SK-N-SH (cell line): Measurements from ENCODE around the gene ARHGAP44. TPM values are rescaled to one million over a fixed set of nuclear protein-coding genes. Genes with fewer than 3 reads are reported as not detected.
A peak's percentile ranks its signal among the peaks of the same experiment; 100 is the strongest.

Source experiments
- CTCF ChIA-PET: fragments of 300-600, 350-600 bp; formaldehyde crosslinking; extraction: SDS; loops from one replicate; lab custom pipeline; 2021; lab: Yijun Ruan, JAX
- POLR2A ChIA-PET: fragments of 350-600 bp; sonication (Branson Sonifier 250); formaldehyde crosslinking; extraction: SDS; loops from one replicate; lab custom pipeline; 2020; ENCODE audit warnings: antibody characterized with exemption, inconsistent platforms; lab: Yijun Ruan, JAX
- DNase-seq: peaks from one replicate; pipeline ENCODE4 v3.0.0; 2012
- H2AFZ ChIP-seq: fragments of 200-600 bp; sonication (generic); 2 replicates; pipeline ENCODE4 v1.8.1; 2016; ENCODE audit warnings: antibody characterized with exemption, mild to moderate bottlenecking, low read depth
- H3F3A ChIP-seq: fragments of 200-600 bp; sonication (generic); replicated peaks from 2 replicates; pipeline ENCODE3; 2016; ENCODE audit warnings: antibody characterized with exemption, mild to moderate bottlenecking; ENCODE audit not compliant: insufficient read depth
- H3K27ac ChIP-seq, 2 experiments: fragments of 200-500 bp in 1 of 2; fragments of 200-600 bp in 1 of 2; sonication (Bioruptor generic) in 1 of 2; sonication (generic), shearing (Covaris generic) in 1 of 2; 2 replicates each; pipeline versions ENCODE4 v1.5.1 to v1.6.1; 2014 to 2016; ENCODE audit warnings: low read depth in 2 of 2, inconsistent platforms in 1 of 2, low read length in 1 of 2, mild to moderate bottlenecking in 1 of 2, mixed read lengths in 1 of 2
- H3K27me3 ChIP-seq: fragments of 200-600 bp; sonication (generic), shearing (Covaris generic); 2 replicates; pipeline ENCODE4 v1.6.1; 2016; ENCODE audit warnings: mixed run types; ENCODE audit not compliant: insufficient read depth
- H3K36me3 ChIP-seq, 2 experiments: fragments of 200-500 bp in 1 of 2; fragments of 200-600 bp in 1 of 2; sonication (Bioruptor generic) in 1 of 2; sonication (generic) in 1 of 2; replicated peaks in 1 of 2; 2 replicates each; pipeline versions ENCODE3 to v1.5.1; 2014 to 2016; ENCODE audit warnings: low read length in 1 of 2, mild to moderate bottlenecking in 1 of 2; ENCODE audit not compliant: insufficient read depth in 2 of 2, control insufficient read depth in 1 of 2
- H3K4me1 ChIP-seq, 2 experiments: fragments of 200-500 bp in 1 of 2; fragments of 200-600 bp in 1 of 2; sonication (Bioruptor generic) in 1 of 2; sonication (generic), shearing (Covaris generic) in 1 of 2; 2 replicates each; pipeline versions ENCODE4 v1.5.1 to v1.6.1; 2014 to 2016; ENCODE audit warnings: low read depth in 1 of 2, low read length in 1 of 2, mixed run types in 1 of 2; ENCODE audit not compliant: insufficient read depth in 2 of 2, control insufficient read depth in 1 of 2
- H3K4me2 ChIP-seq: fragments of 200-600 bp; sonication (generic), shearing (Covaris generic); 2 replicates; pipeline ENCODE4 v1.6.1; 2017; ENCODE audit warnings: mixed run types
- H3K4me3 ChIP-seq, 2 experiments: fragments of 200-500 bp in 1 of 2; fragments of 200-600 bp in 1 of 2; sonication (Bioruptor generic) in 1 of 2; sonication (generic), shearing (Covaris generic) in 1 of 2; 2 replicates each; pipeline versions ENCODE4 v1.5.1 to v1.8.1; 2014 to 2016; ENCODE audit warnings: low read depth in 2 of 2, inconsistent platforms in 1 of 2, low read length in 1 of 2, mild to moderate bottlenecking in 1 of 2, mixed read lengths in 1 of 2, moderate library complexity in 1 of 2
- H3K79me2 ChIP-seq: fragments of 200-600 bp; sonication (generic); 2 replicates; pipeline ENCODE4 v1.8.1; 2017; ENCODE audit warnings: mild to moderate bottlenecking; ENCODE audit not compliant: insufficient read depth
- H3K9ac ChIP-seq: fragments of 200-600 bp; sonication (generic); 2 replicates; pipeline ENCODE4 v1.6.1; 2017; ENCODE audit warnings: mixed run types
- H3K9me2 ChIP-seq: fragments of 200-600 bp; sonication (generic); 2 replicates; pipeline ENCODE4 v1.6.1; 2017; ENCODE audit warnings: mixed run types
- H3K9me3 ChIP-seq: fragments of 200-600 bp; sonication (generic); 2 replicates; pipeline ENCODE4 v1.6.1; 2017; ENCODE audit warnings: mixed run types, mild to moderate bottlenecking, moderate library complexity
- H4K20me1 ChIP-seq: fragments of 200-600 bp; sonication (generic); 2 replicates; pipeline ENCODE4 v1.6.1; 2017; ENCODE audit warnings: mild to moderate bottlenecking, mixed run types; ENCODE audit not compliant: insufficient read depth
- CTCF ChIP-seq: fragments of 200-600 bp; sonication (generic); IDR thresholded peaks from 2 replicates; pipeline ENCODE4 v1.6.1; 2017; ENCODE audit warnings: antibody characterized with exemption, mild to moderate bottlenecking, moderate library complexity
- IRF3 ChIP-seq: fragments of 150-350 bp; IDR thresholded peaks from 2 replicates; pipeline ENCODE4 v1.6.1; 2016; ENCODE audit warnings: mild to moderate bottlenecking, low read depth, low read length
- JUND ChIP-seq: IDR thresholded peaks from 2 replicates; pipeline ENCODE4 v1.4.0; 2012
- MXI1 ChIP-seq: IDR thresholded peaks from 2 replicates; pipeline ENCODE4 v1.6.1; 2012; ENCODE audit warnings: mild to moderate bottlenecking, low read depth, low read length, improper control_type of control experiment
- REST ChIP-seq: IDR thresholded peaks from 2 replicates; pipeline ENCODE4 v1.6.1; 2012; ENCODE audit warnings: mild to moderate bottlenecking, low read depth, low read length, moderate library complexity
- RFX5 ChIP-seq: IDR thresholded peaks from 2 replicates; pipeline ENCODE4 v1.6.1; 2012; ENCODE audit warnings: mild to moderate bottlenecking, improper control_type of control experiment, low read length
- SIN3A ChIP-seq: IDR thresholded peaks from 2 replicates; pipeline ENCODE4 v1.6.1; 2012; ENCODE audit warnings: low read depth, mild to moderate bottlenecking, low read length, moderate library complexity, borderline replicate concordance
- TCF12 ChIP-seq: IDR thresholded peaks from 2 replicates; pipeline ENCODE4 v1.4.0; 2012
- TEAD4 ChIP-seq: IDR thresholded peaks from 2 replicates; pipeline ENCODE4 v1.4.0; 2012; ENCODE audit warnings: mild to moderate bottlenecking, borderline replicate concordance; ENCODE audit not compliant: insufficient read depth
- USF1 ChIP-seq: IDR thresholded peaks from 2 replicates; pipeline ENCODE4 v1.4.0; 2012; ENCODE audit warnings: low read depth, borderline replicate concordance
- WGBS: methylation state at CpG from one replicate; pipeline ENCODE4 v1.1.6; 2017; ENCODE audit warnings: low lambda C conversion rate; 5-methylcytosine and 5-hydroxymethylcytosine counted together
- polyA plus RNA-seq, 3 experiments: library from polyadenylated mRNA; depleted of rRNA; stranded (reverse); fragments of >200 nt; gene quantifications; 2 replicates each; pipeline ENCODE4 v1.2.3, GENCODE V29; 2012

ARHGAP44 gene
- polyA plus RNA-seq, 1 of the 3 experiments (the other 2 are of a cell fraction) = 0.28 TPM

- H3K79me2 ChIP-seq = peaks cover 15% of the 10 kb centered on the region
- peak overlapping the region; percentile 84 for H2AFZ ChIP-seq
- peak overlapping the region; percentile 61; the same call in 1 of the 2 replicates for H3K9ac ChIP-seq
- H3K27me3 ChIP-seq = no peaks in the 10 kb centered on the region
- WGBS = 18% methylated on average over 20 of the region's 21 CpGs
- peak overlapping the region; percentile 71 to 93 for H3K4me3 ChIP-seq
- no peak for DNase-seq
- no peaks in the 10 kb centered on the region for H4K20me1 ChIP-seq
- H3F3A ChIP-seq = peaks cover 4% of the 10 kb centered on the region
- H3K9me3 ChIP-seq = no peaks in the 10 kb centered on the region
- peak overlapping the region; percentile 61 to 78; a peak in 3 of 4 replicates for H3K27ac ChIP-seq
- CTCF ChIA-PET = interaction anchor here (0.7 to 9.1 kb wide), 6 partner anchors 14 to 98 kb away, joined by 3 to 94 read pairs (median 4); no protein-coding TSS in a partner anchor
- H3K9me2 ChIP-seq = no peaks in the 10 kb centered on the region
- POLR2A ChIA-PET = interaction anchor here (0.8 to 1.5 kb wide), 2 partner anchors 14 to 1020 kb away, joined by 5 to 6 read pairs; partner anchors contain the start of gene ZNF18
- TF ChIP-seq RFX5 (no peak), IRF3 (no peak), JUND (no peak), MXI1 (no peak), CTCF (no peak), TEAD4 (no peak), SIN3A (no peak), TCF12 (no peak), REST (no peak), USF1 (no peak)
- peaks cover 0 to 5% of the 10 kb centered on the region in 2 experiments; a peak in 2 of 4 replicates for H3K4me1 ChIP-seq
- H3K4me2 ChIP-seq = peak overlapping the region; percentile 94
- peaks cover 37 to 39% of the 10 kb centered on the region in 2 experiments for H3K36me3 ChIP-seq
Observed at GRCh38 chr17:13016881-13017654, 227.8 kb downstream of the ARHGAP44 start.
